HG02885 (cell line): ENCODE measurements around the gene LAPTM4A.

Experiments
- ATAC-seq: cut with Tn5 transposase; IDR thresholded peaks from one replicate; pipeline ENCODE4 v1.9.1; 2021; ENCODE audit warnings: mild to moderate bottlenecking; ENCODE audit not compliant: unreplicated experiment, poor library complexity

Gene LAPTM4A

GRCh38 chr2:20025065-20025786, 26.2 kb downstream of the LAPTM4A start:
- no peak for ATAC-seq

GRCh38 chr2:20023688-20024087, 27.7 kb downstream of the LAPTM4A start:
- no peak for ATAC-seq

- no peak for ATAC-seq
These were observed 29.9 kb downstream of the LAPTM4A start for GRCh38 chr2:20021405-20022009.

GRCh38 chr2:20019747-20020146, 31.7 kb downstream of the LAPTM4A start:
- no peak for ATAC-seq

GRCh38 chr2:20018601-20019152, 32.8 kb downstream of the LAPTM4A start:
- ATAC-seq, result no peak

- no peak for ATAC-seq
These were observed 35.1 kb downstream of the LAPTM4A start for GRCh38 chr2:20016346-20016745.

GRCh38 chr2:20015482-20016083, 35.8 kb downstream of the LAPTM4A start:
- peak; percentile 48 for ATAC-seq

- no peak for ATAC-seq
These were observed 38.1 kb downstream of the LAPTM4A start for GRCh38 chr2:20013126-20013849.

GRCh38 chr2:20012282-20013125, 38.9 kb downstream of the LAPTM4A start, which contains the start of gene MATN3:
Gene MATN3, minus strand, starts transcription at chr2:20012668. Its CDS starts 37 bp downstream, at chr2:20012631.
- peak; percentile 44 for ATAC-seq

- no peak for ATAC-seq
These were observed 39.5 kb downstream of the LAPTM4A start for GRCh38 chr2:20012032-20012281.

GRCh38 chr2:20011276-20012031, 40.0 kb downstream of the LAPTM4A start:
- ATAC-seq, result no peak

GRCh38 chr2:20008703-20009102, 42.7 kb downstream of the LAPTM4A start:
- no peak for ATAC-seq

- no peak for ATAC-seq
These were observed 45.4 kb downstream of the LAPTM4A start for GRCh38 chr2:20005891-20006470.

GRCh38 chr2:20005067-20005627, 46.3 kb downstream of the LAPTM4A start:
- no peak for ATAC-seq

- no peak for ATAC-seq
These were observed 50.0 kb downstream of the LAPTM4A start for GRCh38 chr2:20001361-20001863.

GRCh38 chr2:19993731-19994130, 57.7 kb downstream of the LAPTM4A start:
- ATAC-seq, result no peak

- ATAC-seq, result no peak
These were observed 59.5 kb downstream of the LAPTM4A start for GRCh38 chr2:19991895-19992294.

- no peak for ATAC-seq
These were observed 61.1 kb downstream of the LAPTM4A start for GRCh38 chr2:19990416-19990728.
